Neural cell (in vitro differentiated cells): ENCODE data around the gene SMPD3. TPM values are rescaled to one million over a fixed set of nuclear protein-coding genes. Genes with fewer than 3 reads are reported as not detected.

Source experiments
- H2AFZ ChIP-seq: fragments of 200-600, 300-800 bp; sonication (generic), shearing (Covaris generic); 2 replicates; pipeline ENCODE4 v1.6.0; 2014; ENCODE audit warnings: low read depth, mild to moderate bottlenecking, antibody characterized with exemption, low read length, moderate library complexity
- H3F3A ChIP-seq: fragments of 200-600 bp; shearing (Covaris generic); 2 replicates; pipeline ENCODE4 v1.6.1; 2016; ENCODE audit warnings: mild to moderate bottlenecking, moderate library complexity, mixed read lengths, antibody characterized with exemption, low read length; ENCODE audit not compliant: insufficient read depth, poor library complexity, severe bottlenecking
- H3K27ac ChIP-seq: fragments of 200-600, 300-800 bp; sonication (generic), shearing (Covaris generic); 2 replicates; pipeline ENCODE4 v1.5.1; 2014; ENCODE audit warnings: mild to moderate bottlenecking, low read length, moderate library complexity
- H3K27me3 ChIP-seq: fragments of 300-800, 200-600 bp; sonication (generic), shearing (Covaris generic); 2 replicates; pipeline ENCODE4 v1.6.0; 2014; ENCODE audit warnings: mild to moderate bottlenecking, low read depth, low read length, moderate library complexity; ENCODE audit not compliant: insufficient read depth
- H3K36me3 ChIP-seq: fragments of 300-800, 200-600 bp; sonication (generic), shearing (Covaris generic); 2 replicates; pipeline ENCODE4 v1.5.1; 2014; ENCODE audit warnings: mild to moderate bottlenecking, antibody characterized with exemption, low read length, moderate library complexity; ENCODE audit not compliant: insufficient read depth
- H3K4me2 ChIP-seq: fragments of 300-800, 200-600 bp; sonication (generic), shearing (Covaris generic); 2 replicates; pipeline ENCODE4 v1.6.0; 2014; ENCODE audit warnings: mild to moderate bottlenecking, low read length
- H3K4me3 ChIP-seq: fragments of 300-800, 200-600 bp; sonication (generic), shearing (Covaris generic); 2 replicates; pipeline ENCODE4 v1.5.1; 2014; ENCODE audit warnings: mild to moderate bottlenecking, low read length, moderate library complexity
- H3K79me2 ChIP-seq: fragments of 200-600 bp; shearing (Covaris generic); replicated peaks from 2 replicates; pipeline ENCODE4 v1.6.0; 2014; ENCODE audit warnings: mild to moderate bottlenecking, low read length, moderate library complexity; ENCODE audit not compliant: insufficient read depth
- H3K9ac ChIP-seq: fragments of 300-800, 200-600 bp; sonication (generic), shearing (Covaris generic); 2 replicates; pipeline ENCODE4 v1.6.1; 2016; ENCODE audit warnings: mild to moderate bottlenecking, low read length, mixed read lengths
- H3K9me2 ChIP-seq: fragments of 200-600 bp; shearing (Covaris generic); 2 replicates; pipeline ENCODE4 v1.6.1; 2016; ENCODE audit warnings: mild to moderate bottlenecking, low read length, mixed read lengths; ENCODE audit not compliant: insufficient read depth
- H3K9me3 ChIP-seq: fragments of 200-600, 300-800 bp; sonication (generic), shearing (Covaris generic); 2 replicates; pipeline ENCODE4 v1.6.1; 2016; ENCODE audit warnings: mild to moderate bottlenecking, mixed run types, low read length, moderate library complexity, mixed read lengths
- H4K20me1 ChIP-seq: fragments of 200-600 bp; shearing (Covaris generic); 2 replicates; pipeline ENCODE4 v1.6.1; 2016; ENCODE audit warnings: mild to moderate bottlenecking, mixed run types; ENCODE audit not compliant: insufficient read depth
- EP300 ChIP-seq: fragments of 450-650 bp; conservative IDR thresholded peaks from 2 replicates; pipeline ENCODE4 v1.6.1; 2014; ENCODE audit warnings: antibody characterized with exemption, mild to moderate bottlenecking, moderate library complexity; ENCODE audit not compliant: poor library complexity, severe bottlenecking
- EZH2 ChIP-seq: fragments of 200-600, 300-800 bp; shearing (Covaris generic), sonication (generic); IDR thresholded peaks from 2 replicates; pipeline ENCODE4 v1.6.1; 2014; ENCODE audit warnings: antibody characterized with exemption, low read length, borderline replicate concordance, mild to moderate bottlenecking; ENCODE audit not compliant: insufficient read depth, poor library complexity, severe bottlenecking
- MXI1 ChIP-seq: fragments of 450-650 bp; conservative IDR thresholded peaks from 2 replicates; pipeline ENCODE4 v1.6.1; 2014; ENCODE audit warnings: antibody characterized with exemption, mild to moderate bottlenecking; ENCODE audit not compliant: poor library complexity, severe bottlenecking
- POLR2AphosphoS5 ChIP-seq: IDR thresholded peaks from 2 replicates; pipeline ENCODE4 v1.6.1; 2012
- RAD21 ChIP-seq: fragments of 450-650 bp; conservative IDR thresholded peaks from 2 replicates; pipeline ENCODE4 v1.6.1; 2014; ENCODE audit warnings: antibody characterized with exemption, mild to moderate bottlenecking, moderate library complexity
- SMC3 ChIP-seq: fragments of 450-650 bp; conservative IDR thresholded peaks from 2 replicates; pipeline ENCODE4 v1.6.1; 2014; ENCODE audit warnings: antibody characterized with exemption, mild to moderate bottlenecking, moderate library complexity; ENCODE audit not compliant: poor library complexity
- TAF1 ChIP-seq: IDR thresholded peaks from 2 replicates; pipeline ENCODE4 v1.6.1; 2012; ENCODE audit warnings: low read depth
- polyA plus RNA-seq: library from polyadenylated mRNA; depleted of rRNA; stranded (reverse); fragments of >200 nt; gene quantifications from 2 replicates; pipeline ENCODE4 v1.2.3, GENCODE V29; 2014
- TF ChIP-seq, protein P1 (sequence below): fragments of 450-650 bp; IDR thresholded peaks from 2 replicates; pipeline ENCODE4 v1.5.1; 2014; ENCODE audit warnings: antibody characterized with exemption, mild to moderate bottlenecking, moderate library complexity; ENCODE audit not compliant: poor library complexity, severe bottlenecking
- TF ChIP-seq, protein P2 (sequence below): IDR thresholded peaks from 2 replicates; pipeline ENCODE4 v1.6.1; 2012; ENCODE audit warnings: borderline replicate concordance

Gene SMPD3
- polyA plus RNA-seq, 1 donor from 2014 or later = 42.7 TPM

DNA sequence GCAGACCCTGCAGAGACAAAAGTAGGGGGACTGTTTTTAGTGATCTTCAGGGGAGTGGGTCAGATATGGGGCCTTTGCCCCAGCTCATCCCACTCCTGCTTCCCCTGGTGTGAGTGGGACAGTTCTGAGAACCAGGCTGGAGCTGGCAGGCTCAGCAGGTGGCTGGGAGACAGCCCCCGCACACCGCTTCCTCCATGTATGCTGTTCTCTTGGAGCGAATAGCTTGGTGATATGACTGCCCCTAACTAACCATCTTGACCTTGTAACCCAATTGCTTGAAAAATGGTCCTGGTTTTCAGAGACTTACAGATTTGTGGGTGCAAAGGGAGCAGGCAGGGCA lies 76.0 kb downstream of the SMPD3 start:
- no peak overlapping the region for H2AFZ ChIP-seq
- H3K9me3 ChIP-seq = no peaks in the 10 kb centered on the region
- no peaks in the 10 kb centered on the region for H3F3A ChIP-seq
- no peaks in the 10 kb centered on the region for H3K9me2 ChIP-seq
- H3K79me2 ChIP-seq = no peaks in the 10 kb centered on the region
- no peak overlapping the region for H3K9ac ChIP-seq
- no peak overlapping the region for H3K27ac ChIP-seq
- no peak overlapping the region for H3K4me3 ChIP-seq
- H3K27me3 ChIP-seq = no peaks in the 10 kb centered on the region
- TF ChIP-seq EZH2 (no peak), RAD21 (no peak), SMC3 (no peak), MXI1 (no peak), POLR2AphosphoS5 (no peak), EP300 (no peak), TAF1 (no peak)
- TF ChIP-seq, protein P1, sequence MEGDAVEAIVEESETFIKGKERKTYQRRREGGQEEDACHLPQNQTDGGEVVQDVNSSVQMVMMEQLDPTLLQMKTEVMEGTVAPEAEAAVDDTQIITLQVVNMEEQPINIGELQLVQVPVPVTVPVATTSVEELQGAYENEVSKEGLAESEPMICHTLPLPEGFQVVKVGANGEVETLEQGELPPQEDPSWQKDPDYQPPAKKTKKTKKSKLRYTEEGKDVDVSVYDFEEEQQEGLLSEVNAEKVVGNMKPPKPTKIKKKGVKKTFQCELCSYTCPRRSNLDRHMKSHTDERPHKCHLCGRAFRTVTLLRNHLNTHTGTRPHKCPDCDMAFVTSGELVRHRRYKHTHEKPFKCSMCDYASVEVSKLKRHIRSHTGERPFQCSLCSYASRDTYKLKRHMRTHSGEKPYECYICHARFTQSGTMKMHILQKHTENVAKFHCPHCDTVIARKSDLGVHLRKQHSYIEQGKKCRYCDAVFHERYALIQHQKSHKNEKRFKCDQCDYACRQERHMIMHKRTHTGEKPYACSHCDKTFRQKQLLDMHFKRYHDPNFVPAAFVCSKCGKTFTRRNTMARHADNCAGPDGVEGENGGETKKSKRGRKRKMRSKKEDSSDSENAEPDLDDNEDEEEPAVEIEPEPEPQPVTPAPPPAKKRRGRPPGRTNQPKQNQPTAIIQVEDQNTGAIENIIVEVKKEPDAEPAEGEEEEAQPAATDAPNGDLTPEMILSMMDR = no peak
- TF ChIP-seq, protein P2, sequence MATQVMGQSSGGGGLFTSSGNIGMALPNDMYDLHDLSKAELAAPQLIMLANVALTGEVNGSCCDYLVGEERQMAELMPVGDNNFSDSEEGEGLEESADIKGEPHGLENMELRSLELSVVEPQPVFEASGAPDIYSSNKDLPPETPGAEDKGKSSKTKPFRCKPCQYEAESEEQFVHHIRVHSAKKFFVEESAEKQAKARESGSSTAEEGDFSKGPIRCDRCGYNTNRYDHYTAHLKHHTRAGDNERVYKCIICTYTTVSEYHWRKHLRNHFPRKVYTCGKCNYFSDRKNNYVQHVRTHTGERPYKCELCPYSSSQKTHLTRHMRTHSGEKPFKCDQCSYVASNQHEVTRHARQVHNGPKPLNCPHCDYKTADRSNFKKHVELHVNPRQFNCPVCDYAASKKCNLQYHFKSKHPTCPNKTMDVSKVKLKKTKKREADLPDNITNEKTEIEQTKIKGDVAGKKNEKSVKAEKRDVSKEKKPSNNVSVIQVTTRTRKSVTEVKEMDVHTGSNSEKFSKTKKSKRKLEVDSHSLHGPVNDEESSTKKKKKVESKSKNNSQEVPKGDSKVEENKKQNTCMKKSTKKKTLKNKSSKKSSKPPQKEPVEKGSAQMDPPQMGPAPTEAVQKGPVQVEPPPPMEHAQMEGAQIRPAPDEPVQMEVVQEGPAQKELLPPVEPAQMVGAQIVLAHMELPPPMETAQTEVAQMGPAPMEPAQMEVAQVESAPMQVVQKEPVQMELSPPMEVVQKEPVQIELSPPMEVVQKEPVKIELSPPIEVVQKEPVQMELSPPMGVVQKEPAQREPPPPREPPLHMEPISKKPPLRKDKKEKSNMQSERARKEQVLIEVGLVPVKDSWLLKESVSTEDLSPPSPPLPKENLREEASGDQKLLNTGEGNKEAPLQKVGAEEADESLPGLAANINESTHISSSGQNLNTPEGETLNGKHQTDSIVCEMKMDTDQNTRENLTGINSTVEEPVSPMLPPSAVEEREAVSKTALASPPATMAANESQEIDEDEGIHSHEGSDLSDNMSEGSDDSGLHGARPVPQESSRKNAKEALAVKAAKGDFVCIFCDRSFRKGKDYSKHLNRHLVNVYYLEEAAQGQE = no peak
- no peak overlapping the region for H3K4me2 ChIP-seq
- H3K36me3 ChIP-seq = no peaks in the 10 kb centered on the region
- no peaks in the 10 kb centered on the region for H4K20me1 ChIP-seq

DNA sequence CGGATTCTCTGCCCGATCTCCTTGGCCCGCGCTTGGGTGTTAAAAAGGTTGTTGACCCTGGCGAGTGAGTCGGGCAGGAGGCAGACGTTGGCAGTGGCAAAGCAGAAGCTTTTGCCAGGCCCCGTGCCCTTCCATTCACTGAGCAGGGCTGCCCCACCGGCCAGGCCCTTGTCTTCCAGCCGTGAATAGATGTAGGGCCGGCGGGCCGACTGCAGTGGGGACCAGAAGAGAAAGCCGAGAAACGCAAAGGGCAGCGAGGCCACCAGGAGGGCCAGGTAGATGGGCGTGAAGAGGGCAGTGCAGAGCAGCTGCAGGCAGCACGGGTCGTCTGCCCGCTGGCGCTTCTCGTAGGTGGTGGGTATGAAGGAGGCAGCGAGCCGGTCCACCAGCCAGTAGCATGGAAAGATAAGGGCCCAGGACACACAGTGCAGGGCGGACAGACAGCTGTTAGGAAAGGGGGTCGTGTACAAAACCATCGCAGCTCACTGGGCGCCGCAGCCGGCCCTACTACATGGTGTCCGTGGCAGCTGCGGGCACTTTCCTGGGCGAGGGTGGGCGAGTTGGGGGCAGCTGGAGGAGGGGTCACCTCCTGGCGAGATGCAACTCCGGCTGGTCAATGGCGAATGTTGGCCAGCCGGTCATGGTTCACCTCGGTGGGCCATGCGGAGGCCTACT lies 76.5 kb downstream of the SMPD3 start:
- no peak overlapping the region for H3K27ac ChIP-seq
- no peaks in the 10 kb centered on the region for H3K79me2 ChIP-seq
- no peaks in the 10 kb centered on the region for H3K36me3 ChIP-seq
- H3F3A ChIP-seq = no peaks in the 10 kb centered on the region
- no peaks in the 10 kb centered on the region for H3K9me3 ChIP-seq
- no peak overlapping the region for H3K4me2 ChIP-seq
- H3K4me3 ChIP-seq = no peak overlapping the region
- H2AFZ ChIP-seq = no peak overlapping the region
- H3K9ac ChIP-seq = no peak overlapping the region
- H3K9me2 ChIP-seq = no peaks in the 10 kb centered on the region
- no peaks in the 10 kb centered on the region for H4K20me1 ChIP-seq
- TF ChIP-seq POLR2AphosphoS5 (no peak), RAD21 (no peak), MXI1 (no peak), EP300 (no peak), TAF1 (no peak), EZH2 (no peak), SMC3 (no peak)
- TF ChIP-seq, protein P1 = no peak
- TF ChIP-seq, protein P2 = no peak
- H3K27me3 ChIP-seq = no peaks in the 10 kb centered on the region
